H1 (cell line): ENCODE results near the gene TSHZ2.

Experiments
- EGR1 ChIP-seq: IDR thresholded peaks from 2 replicates; pipeline ENCODE4 v1.6.1; 2011; ENCODE audit warnings: low read depth, low read length, borderline replicate concordance
- FOSL1 ChIP-seq: IDR thresholded peaks from 2 replicates; pipeline ENCODE4 v1.6.1; 2011; ENCODE audit warnings: mild to moderate bottlenecking, low read depth, low read length, moderate library complexity; ENCODE audit not compliant: insufficient read depth
- GABPA ChIP-seq: IDR thresholded peaks from 2 replicates; pipeline ENCODE4 v1.6.1; 2011; ENCODE audit warnings: mild to moderate bottlenecking, low read length, moderate library complexity, borderline replicate concordance; ENCODE audit not compliant: insufficient read depth
- JUND ChIP-seq: IDR thresholded peaks from 2 replicates; pipeline ENCODE4 v1.6.1; 2011; ENCODE audit warnings: mild to moderate bottlenecking, improper control_type of control experiment, low read length
- POLR2A ChIP-seq, 2 experiments: IDR thresholded peaks; 1 replicate in 1 of 2; 2 replicates in 1 of 2; pipeline ENCODE4 v1.6.1; 2011; ENCODE audit warnings: low read depth in 2 of 2, low read length in 2 of 2, mild to moderate bottlenecking in 2 of 2; ENCODE audit errors: control extremely low read depth in 1 of 2
- POLR2AphosphoS5 ChIP-seq: IDR thresholded peaks from 2 replicates; pipeline ENCODE4 v1.6.1; 2011; ENCODE audit warnings: low read depth, low read length
- RFX5 ChIP-seq: IDR thresholded peaks from 2 replicates; pipeline ENCODE4 v1.6.1; 2011; ENCODE audit warnings: low read depth, low read length, improper control_type of control experiment, borderline replicate concordance
- SP1 ChIP-seq: IDR thresholded peaks from 2 replicates; pipeline ENCODE4 v1.6.1; 2011; ENCODE audit warnings: low read depth, low read length
- TAF1 ChIP-seq: IDR thresholded peaks from 2 replicates; pipeline ENCODE4 v1.6.1; 2011; ENCODE audit warnings: mild to moderate bottlenecking, low read depth, low read length
- YY1 ChIP-seq: IDR thresholded peaks from 2 replicates; pipeline ENCODE4 v1.6.1; 2011; ENCODE audit warnings: low read depth, mild to moderate bottlenecking, low read length
- TF ChIP-seq, protein P1 (sequence below), 3 experiments: IDR thresholded peaks; 1 replicate in 2 of 3; 2 replicates in 1 of 3; pipeline versions ENCODE4 v1.5.1 to v1.6.1; 2011; ENCODE audit warnings: low read length in 3 of 3, mild to moderate bottlenecking in 3 of 3, inconsistent platforms in 2 of 3, low read depth in 1 of 3, moderate library complexity in 1 of 3; ENCODE audit not compliant: insufficient read depth in 1 of 3; ENCODE audit errors: control extremely low read depth in 1 of 3
- TF ChIP-seq, protein P2 (sequence below): IDR thresholded peaks from 2 replicates; pipeline ENCODE4 v1.6.1; 2012; ENCODE audit warnings: inconsistent platforms

DNA sequence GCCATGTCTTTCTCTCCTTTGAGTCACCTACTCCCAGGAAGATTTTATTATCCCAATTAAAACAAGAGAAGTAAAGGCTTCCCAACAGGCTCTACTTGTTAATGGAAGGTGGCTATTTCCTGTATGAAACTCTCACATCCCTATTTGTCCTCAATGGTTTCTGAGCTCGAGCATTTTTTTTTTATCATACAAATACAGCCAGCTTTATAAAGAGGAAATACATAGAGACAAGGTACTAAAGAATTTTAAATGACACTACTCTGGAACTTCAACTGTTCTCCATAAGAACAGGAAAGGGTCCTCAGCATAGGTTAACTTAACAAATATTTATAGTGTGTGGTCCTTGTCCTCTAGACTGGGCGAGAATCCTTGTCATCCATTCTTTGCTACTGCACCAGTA, 41.0 kb downstream of the TSHZ2 start:
- TF ChIP-seq EGR1, result no peak
- TF ChIP-seq, protein P1, sequence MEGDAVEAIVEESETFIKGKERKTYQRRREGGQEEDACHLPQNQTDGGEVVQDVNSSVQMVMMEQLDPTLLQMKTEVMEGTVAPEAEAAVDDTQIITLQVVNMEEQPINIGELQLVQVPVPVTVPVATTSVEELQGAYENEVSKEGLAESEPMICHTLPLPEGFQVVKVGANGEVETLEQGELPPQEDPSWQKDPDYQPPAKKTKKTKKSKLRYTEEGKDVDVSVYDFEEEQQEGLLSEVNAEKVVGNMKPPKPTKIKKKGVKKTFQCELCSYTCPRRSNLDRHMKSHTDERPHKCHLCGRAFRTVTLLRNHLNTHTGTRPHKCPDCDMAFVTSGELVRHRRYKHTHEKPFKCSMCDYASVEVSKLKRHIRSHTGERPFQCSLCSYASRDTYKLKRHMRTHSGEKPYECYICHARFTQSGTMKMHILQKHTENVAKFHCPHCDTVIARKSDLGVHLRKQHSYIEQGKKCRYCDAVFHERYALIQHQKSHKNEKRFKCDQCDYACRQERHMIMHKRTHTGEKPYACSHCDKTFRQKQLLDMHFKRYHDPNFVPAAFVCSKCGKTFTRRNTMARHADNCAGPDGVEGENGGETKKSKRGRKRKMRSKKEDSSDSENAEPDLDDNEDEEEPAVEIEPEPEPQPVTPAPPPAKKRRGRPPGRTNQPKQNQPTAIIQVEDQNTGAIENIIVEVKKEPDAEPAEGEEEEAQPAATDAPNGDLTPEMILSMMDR (IDR thresholded peaks at IDR 0.05; ENCODE audit: control extremely low read depth in 1 of 3, insufficient read depth in 1 of 3, low read depth in 1 of 3, low read length in 3 of 3), result no peak
- no peak for TF ChIP-seq POLR2A (IDR thresholded peaks at IDR 0.05; ENCODE audit: control extremely low read depth in 1 of 2, low read depth in 2 of 2, low read length in 2 of 2)
- no peak for TF ChIP-seq GABPA
- no peak for TF ChIP-seq POLR2AphosphoS5
- TF ChIP-seq TAF1, result no peak
- TF ChIP-seq SP1, result no peak
- TF ChIP-seq RFX5, result no peak
- no peak for TF ChIP-seq JUND
- no peak for TF ChIP-seq FOSL1
- TF ChIP-seq, protein P2, sequence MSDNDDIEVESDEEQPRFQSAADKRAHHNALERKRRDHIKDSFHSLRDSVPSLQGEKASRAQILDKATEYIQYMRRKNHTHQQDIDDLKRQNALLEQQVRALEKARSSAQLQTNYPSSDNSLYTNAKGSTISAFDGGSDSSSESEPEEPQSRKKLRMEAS, result no peak
- TF ChIP-seq YY1, result no peak
